B cell (primary cell): Measurements from ENCODE around the gene QKI. TPM values are rescaled to one million over a fixed set of nuclear protein-coding genes. Genes with fewer than 3 reads are reported as not detected.

ENCODE experiments used
- ATAC-seq: fragments of 200-7000 bp; cut with Tn5 transposase; one replicate; pipeline ENCODE4 v1.10.0; 2021; ENCODE audit warnings: low read depth, mild to moderate bottlenecking, moderate number of reproducible peaks, moderate library complexity
- CTCF ChIA-PET: fragments of 350-600 bp; sonication (Branson Sonifier 250); formaldehyde crosslinking; loops from one replicate; lab custom pipeline; 2021; ENCODE audit warnings: antibody characterized with exemption, inconsistent platforms; lab: Charles Lee
- POLR2A ChIA-PET: fragments of 350-600 bp; sonication (Branson Sonifier 250); formaldehyde crosslinking; loops from one replicate; lab custom pipeline; 2021; ENCODE audit warnings: antibody characterized with exemption; lab: Charles Lee
- DNase-seq: peaks from one replicate; pipeline ENCODE4 v3.0.0; 2013
- H2AFZ ChIP-seq: 2 replicates; pipeline ENCODE4 v1.6.1; 2012; ENCODE audit warnings: mild to moderate bottlenecking, low read depth, low read length; ENCODE audit not compliant: insufficient read depth, poor library complexity, severe bottlenecking
- H3K27ac ChIP-seq, 2 donors: 1 replicate in 1 of 2; 2 replicates in 1 of 2; pipeline ENCODE4 v1.5.1; 2012 to 2013; ENCODE audit warnings: low read length in 2 of 2, mild to moderate bottlenecking in 2 of 2, moderate library complexity in 1 of 2
- H3K27me3 ChIP-seq, 4 experiments: fragments of 200-600 bp in 1 of 4; sonication (generic) in 1 of 4; replicated peaks in 1 of 4; 1 replicate in 2 of 4; 2 replicates in 2 of 4; pipeline versions ENCODE4 v1.6.1 to v1.7.0; 2013 to 2016; ENCODE audit warnings: low read length in 3 of 4, mild to moderate bottlenecking in 2 of 4, mixed read lengths in 1 of 4, moderate library complexity in 1 of 4; ENCODE audit not compliant: insufficient read depth in 4 of 4, control insufficient read depth in 3 of 4; ENCODE audit errors: control extremely low read depth in 1 of 4
- H3K36me3 ChIP-seq, 2 experiments: replicated peaks in 1 of 2; 1 replicate in 1 of 2; 2 replicates in 1 of 2; pipeline versions ENCODE4 v1.6.1 to v1.7.1; 2013; ENCODE audit warnings: low read length in 1 of 2; ENCODE audit not compliant: insufficient read depth in 2 of 2, control insufficient read depth in 1 of 2; ENCODE audit errors: control extremely low read depth in 1 of 2, extremely low read depth in 1 of 2
- H3K4me1 ChIP-seq, 2 donors: fragments of 200-600 bp in 1 of 2; sonication (generic) in 1 of 2; 1 replicate in 1 of 2; 2 replicates in 1 of 2; pipeline versions ENCODE4 v1.5.1 to v1.6.1; 2013 to 2017; ENCODE audit warnings: low read length in 2 of 2; ENCODE audit not compliant: control insufficient read depth in 2 of 2, insufficient read depth in 2 of 2
- H3K4me2 ChIP-seq: replicated peaks from 2 replicates; pipeline ENCODE3; 2012; ENCODE audit warnings: mild to moderate bottlenecking, low read depth, low read length; ENCODE audit not compliant: poor library complexity, severe bottlenecking
- H3K4me3 ChIP-seq, 5 experiments: fragments of 200-600 bp in 1 of 5; sonication (generic) in 1 of 5; 1 replicate in 3 of 5; 2 replicates in 2 of 5; pipeline versions ENCODE4 v1.5.1 to v1.7.0; 2011 to 2016; ENCODE audit warnings: low read length in 4 of 5, mild to moderate bottlenecking in 4 of 5, low read depth in 2 of 5, control low read depth in 1 of 5, moderate library complexity in 1 of 5; ENCODE audit not compliant: insufficient read depth in 1 of 5; ENCODE audit errors: control extremely low read depth in 1 of 5, extremely low read depth in 1 of 5
- H3K79me2 ChIP-seq: fragments of 200-600 bp; sonication (generic); one replicate; pipeline ENCODE4 v1.6.0; 2016; ENCODE audit warnings: low read length; ENCODE audit not compliant: control insufficient read depth, insufficient read depth
- H3K9ac ChIP-seq: fragments of 200-600 bp; sonication (generic); 2 replicates; pipeline ENCODE4 v1.6.1; 2017; ENCODE audit warnings: mild to moderate bottlenecking, low read length, moderate library complexity
- H3K9me3 ChIP-seq, 3 donors: one replicate each; pipeline versions ENCODE4 v1.6.1 to v1.7.1; 2013; ENCODE audit warnings: low read length in 2 of 3; ENCODE audit not compliant: control insufficient read depth in 2 of 3, insufficient read depth in 1 of 3; ENCODE audit errors: control extremely low read depth in 1 of 3
- H4K20me1 ChIP-seq: 2 replicates; pipeline ENCODE4 v1.6.0; 2012; ENCODE audit warnings: mild to moderate bottlenecking, low read length; ENCODE audit not compliant: insufficient read depth, control insufficient read depth, poor library complexity, severe bottlenecking
- H3K27ac Mint-ChIP-seq: one replicate; pipeline ENCODE4 v1.8.0; 2021; ENCODE audit warnings: mixed read lengths
- H3K27me3 Mint-ChIP-seq: one replicate; pipeline ENCODE4 v1.8.0; 2021; ENCODE audit warnings: mixed read lengths
- H3K4me1 Mint-ChIP-seq: one replicate; pipeline ENCODE4 v1.8.0; 2021; ENCODE audit warnings: mixed read lengths
- H3K4me3 Mint-ChIP-seq: one replicate; pipeline ENCODE4 v1.8.0; 2021; ENCODE audit warnings: mixed read lengths
- H3K9me3 Mint-ChIP-seq: one replicate; pipeline ENCODE4 v1.8.0; 2022; ENCODE audit warnings: mixed read lengths; ENCODE audit not compliant: insufficient read depth
- EZH2 ChIP-seq: IDR thresholded peaks from 2 replicates; pipeline ENCODE4 v1.6.1; 2012; ENCODE audit warnings: borderline replicate concordance, low read depth, mild to moderate bottlenecking, moderate library complexity, low read length; ENCODE audit not compliant: insufficient read depth, poor library complexity, severe bottlenecking
- WGBS: methylation state at CpG from one replicate; pipeline ENCODE4 v1.1.5; 2013; ENCODE audit warnings: missing lambda C conversion rate; ENCODE audit not compliant: insufficient coverage; 5-methylcytosine and 5-hydroxymethylcytosine counted together
- intact Hi-C: fragments of 100-400 bp; cut with micrococcal nuclease; formaldehyde crosslinking; loops from one replicate; pipeline ENCODE4 v1.10.0; 2022
- polyA plus RNA-seq: library from polyadenylated mRNA; depleted of rRNA; stranded (reverse); fragments of >200 nt; gene quantifications from 2 replicates; pipeline ENCODE4 v1.2.3, GENCODE V29; 2012
- total RNA-seq, 2 donors: library from RNA; stranded (reverse); fragments of 120-200 nt in 1 of 2; gene quantifications; 1 replicate in 1 of 2; 2 replicates in 1 of 2; pipeline versions ENCODE4 v1.2.3 to v1.2.4, GENCODE V29; 2013 to 2022
- TF ChIP-seq, protein P1 (sequence below): fragments of 200-600 bp; IDR thresholded peaks from one replicate; pipeline ENCODE4 v1.8.0; 2022; ENCODE audit warnings: antibody characterized with exemption, mild to moderate bottlenecking

QKI gene
- total and polyA plus RNA-seq, 2 donors (not counting 1 experiment from before 2014, with no cell fraction given), result 38.8 to 79.5 TPM

DNA sequence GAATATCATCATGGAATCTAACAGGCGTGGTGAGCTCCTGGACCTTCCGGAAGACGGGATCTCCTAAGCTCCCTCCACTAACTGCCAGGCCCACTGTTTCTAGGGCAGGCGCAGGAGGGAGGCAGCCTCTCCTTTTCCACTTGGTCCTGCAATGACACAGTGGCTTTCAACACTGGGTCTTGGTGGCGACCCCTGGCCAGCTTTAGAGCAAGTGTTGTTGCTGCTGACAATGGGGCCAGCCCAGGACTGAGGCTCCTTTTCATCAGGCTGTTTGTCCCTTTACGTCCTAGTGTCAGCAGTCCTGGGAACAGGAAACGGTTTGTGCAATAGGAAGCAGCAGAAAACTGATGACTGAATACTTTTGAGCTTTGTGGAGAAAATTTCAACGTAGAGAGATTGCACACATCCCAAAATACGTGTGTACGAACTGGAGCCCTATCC lies 9.7 kb upstream of the QKI start:
- no peaks in the 10 kb centered on the region for H3K27me3 ChIP-seq
- H3K9me3 ChIP-seq, result no peaks in the 10 kb centered on the region
- no peak overlapping the region for H3K27ac Mint-ChIP-seq
- H3K4me1 ChIP-seq, result peaks cover 6 to 12% of the 10 kb centered on the region in 2 donors
- intact Hi-C loops, result no loop called here
- no peak overlapping the region for H3K9ac ChIP-seq
- ChIA-PET POLR2A (interaction anchor here (0.6 kb wide), 1 partner anchor 21 kb away, joined by 4 read pairs; no protein-coding TSS in a partner anchor), CTCF (interaction anchor here (1.0 kb wide), 1 partner anchor 14 kb away, joined by 3 read pairs; no protein-coding TSS in a partner anchor)
- H2AFZ ChIP-seq, result peak overlapping the region; percentile 90
- no peak overlapping the region for H3K4me3 ChIP-seq
- DNase-seq (no peak), ATAC-seq (no peak)
- 81% methylated on average over 7 of the region's 10 CpGs for WGBS
- TF ChIP-seq, protein P1, sequence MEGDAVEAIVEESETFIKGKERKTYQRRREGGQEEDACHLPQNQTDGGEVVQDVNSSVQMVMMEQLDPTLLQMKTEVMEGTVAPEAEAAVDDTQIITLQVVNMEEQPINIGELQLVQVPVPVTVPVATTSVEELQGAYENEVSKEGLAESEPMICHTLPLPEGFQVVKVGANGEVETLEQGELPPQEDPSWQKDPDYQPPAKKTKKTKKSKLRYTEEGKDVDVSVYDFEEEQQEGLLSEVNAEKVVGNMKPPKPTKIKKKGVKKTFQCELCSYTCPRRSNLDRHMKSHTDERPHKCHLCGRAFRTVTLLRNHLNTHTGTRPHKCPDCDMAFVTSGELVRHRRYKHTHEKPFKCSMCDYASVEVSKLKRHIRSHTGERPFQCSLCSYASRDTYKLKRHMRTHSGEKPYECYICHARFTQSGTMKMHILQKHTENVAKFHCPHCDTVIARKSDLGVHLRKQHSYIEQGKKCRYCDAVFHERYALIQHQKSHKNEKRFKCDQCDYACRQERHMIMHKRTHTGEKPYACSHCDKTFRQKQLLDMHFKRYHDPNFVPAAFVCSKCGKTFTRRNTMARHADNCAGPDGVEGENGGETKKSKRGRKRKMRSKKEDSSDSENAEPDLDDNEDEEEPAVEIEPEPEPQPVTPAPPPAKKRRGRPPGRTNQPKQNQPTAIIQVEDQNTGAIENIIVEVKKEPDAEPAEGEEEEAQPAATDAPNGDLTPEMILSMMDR, result no peak
- TF ChIP-seq EZH2, result no peak
- H3K27ac ChIP-seq, result no peak overlapping the region
- H3K4me2 ChIP-seq, result no peak overlapping the region
- peaks cover 3% of the 10 kb centered on the region for H3K27me3 Mint-ChIP-seq
- no peak overlapping the region for H3K4me3 Mint-ChIP-seq
- H3K79me2 ChIP-seq, result no peaks in the 10 kb centered on the region
- H3K9me3 Mint-ChIP-seq, result no peaks in the 10 kb centered on the region
- peaks cover 11% of the 10 kb centered on the region for H3K4me1 Mint-ChIP-seq
- H3K36me3 ChIP-seq, result no peaks in the 10 kb centered on the region
- no peaks in the 10 kb centered on the region for H4K20me1 ChIP-seq

DNA sequence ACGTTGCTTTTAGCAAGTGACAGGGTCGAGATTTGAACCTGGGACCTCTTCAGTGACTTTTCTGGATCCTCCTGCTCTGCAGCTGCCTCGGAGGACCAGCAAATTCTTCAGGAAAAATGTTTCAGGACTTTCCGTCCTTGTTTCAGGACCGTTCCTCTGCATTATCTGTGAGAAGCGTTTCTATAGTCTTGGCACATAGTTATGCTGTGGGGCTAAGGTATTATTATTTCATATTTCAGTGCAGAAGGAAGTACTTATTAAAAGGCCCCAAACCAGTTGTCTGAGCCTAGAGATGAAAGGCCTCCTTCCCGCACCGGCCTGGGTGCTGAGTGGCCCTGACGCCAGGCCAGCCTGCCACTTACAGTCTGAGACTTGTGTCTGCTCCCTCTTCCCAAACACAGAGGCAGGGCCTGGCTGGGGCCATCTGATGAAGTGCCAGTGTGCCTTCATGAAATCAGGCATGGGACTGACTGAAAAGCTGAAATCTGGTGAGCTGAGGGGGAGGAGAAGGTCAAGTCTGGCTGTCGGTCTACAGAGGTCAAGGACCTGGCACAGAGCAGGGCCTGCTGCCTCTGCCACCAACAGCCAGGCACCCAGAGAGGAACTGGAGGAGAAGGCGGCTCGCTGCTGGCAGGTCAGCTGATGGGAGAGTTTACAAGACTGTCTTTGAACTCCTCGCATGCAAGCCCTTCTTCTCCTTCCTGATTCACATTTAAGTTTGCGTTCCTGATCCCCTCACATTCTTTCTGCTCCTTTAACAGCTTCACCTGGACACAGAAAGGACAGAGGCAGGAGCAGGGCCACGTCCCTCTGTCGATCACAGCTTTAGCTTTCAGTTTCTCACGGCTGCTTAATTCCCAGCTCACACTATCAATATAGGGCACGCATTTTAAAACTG lies 8.9 kb upstream of the QKI start:
- Histone ChIP-seq H3K27ac (peak overlapping the region; percentile 57 to 75), H3K4me1 (peaks cover 6 to 12% of the 10 kb centered on the region in 2 donors), H3K9ac (peak overlapping the region; percentile 72), H3K36me3 (no peaks in the 10 kb centered on the region), H3K9me3 (no peaks in the 10 kb centered on the region), H3K27me3 (no peaks in the 10 kb centered on the region), H3K79me2 (no peaks in the 10 kb centered on the region), H4K20me1 (no peaks in the 10 kb centered on the region), H2AFZ (peak overlapping the region; percentile 90), H3K4me2 (peak overlapping the region; percentile 73), H3K4me3 (peak overlapping the region; percentile 45 to 69 (median 59))
- Mint-ChIP-seq H3K27ac (peak overlapping the region; percentile 90), H3K27me3 (peaks cover 4% of the 10 kb centered on the region), H3K4me3 (peak overlapping the region; percentile 90), H3K9me3 (no peaks in the 10 kb centered on the region), H3K4me1 (peaks cover 11% of the 10 kb centered on the region)
- no peak for TF ChIP-seq EZH2
- TF ChIP-seq, protein P1, result no peak
- CTCF ChIA-PET, result no interaction called here
- intact Hi-C loops, result no loop called here
- peak; percentile 66 for DNase-seq
- POLR2A ChIA-PET, result no interaction called here
- 34% methylated on average over 15 of the region's 18 CpGs for WGBS
- ATAC-seq, result peak; percentile 85
